ENCODE results near the gene CACNA1H. TPM values are rescaled to one million over a fixed set of nuclear protein-coding genes. Genes with fewer than 3 reads are reported as not detected.
A peak's percentile ranks its signal among the peaks of the same experiment; 100 is the strongest.

Gene CACNA1H
- total and polyA plus RNA-seq, 2 donors (not counting 3 experiments of a cell fraction or from before 2014, with no cell fraction given), result 0.03 TPM; not detected in 1

- dilution Hi-C loops (cut with MboI; ENCODE audit: extremely low pct_ligation_motif_present, low sequenced_read_pairs), result no loop called here
- no peak overlapping the region for H2AFZ ChIP-seq (ENCODE audit: low read depth, low read length)
- no peak for FAIRE-seq
Measured at GRCh38 chr16:1182950-1183907, 30.3 kb downstream of the CACNA1H start.

More at GRCh38 chr16:1182950-1183907, 30.3 kb downstream of the CACNA1H start:
- intact Hi-C loops (cut with micrococcal nuclease), result no loop called here
- POLR2A ChIA-PET, result no interaction called here
- Histone ChIP-seq H3K4me2 (ENCODE audit: insufficient read depth, low read length) (no peak overlapping the region), H3K36me3 (ENCODE audit: control insufficient read depth in 2 of 2, extremely low read depth in 1 of 2, insufficient read depth in 2 of 2, low read length in 2 of 2) (no peaks in the 10 kb centered on the region), H3K9me3 (replicated peaks; ENCODE audit: control insufficient read depth, insufficient read depth, low read length) (no peaks in the 10 kb centered on the region), H4K20me1 (replicated peaks; ENCODE audit: control insufficient read depth, extremely low read depth, insufficient read depth, low read length) (no peaks in the 10 kb centered on the region), H3K4me3 (replicated peaks in 1 of 3; ENCODE audit: insufficient read depth in 1 of 3, low read depth in 1 of 3, low read length in 3 of 3) (no peak overlapping the region), H3K4me1 (ENCODE audit: control insufficient read depth, extremely low read depth, insufficient read depth, low read length) (peaks cover 4% of the 10 kb centered on the region), H3K9me1 (replicated peaks; ENCODE audit: control insufficient read depth, extremely low read depth, insufficient read depth, low read length) (no peaks in the 10 kb centered on the region), H3K9ac (replicated peaks; ENCODE audit: extremely low read depth, insufficient read depth, low read length) (no peak overlapping the region), H3K27ac (ENCODE audit: insufficient read depth, low read depth, low read length) (no peak overlapping the region), H3K79me2 (ENCODE audit: control insufficient read depth, insufficient read depth, low read length) (no peaks in the 10 kb centered on the region), H3K27me3 (ENCODE audit: control insufficient read depth in 2 of 2, insufficient read depth in 2 of 2, low read length in 2 of 2) (no peaks in the 10 kb centered on the region)
- TF ChIP-seq FOS (IDR thresholded peaks at IDR 0.05; ENCODE audit: borderline replicate concordance, insufficient read depth, low read length), result no peak
- TF ChIP-seq, protein P1, sequence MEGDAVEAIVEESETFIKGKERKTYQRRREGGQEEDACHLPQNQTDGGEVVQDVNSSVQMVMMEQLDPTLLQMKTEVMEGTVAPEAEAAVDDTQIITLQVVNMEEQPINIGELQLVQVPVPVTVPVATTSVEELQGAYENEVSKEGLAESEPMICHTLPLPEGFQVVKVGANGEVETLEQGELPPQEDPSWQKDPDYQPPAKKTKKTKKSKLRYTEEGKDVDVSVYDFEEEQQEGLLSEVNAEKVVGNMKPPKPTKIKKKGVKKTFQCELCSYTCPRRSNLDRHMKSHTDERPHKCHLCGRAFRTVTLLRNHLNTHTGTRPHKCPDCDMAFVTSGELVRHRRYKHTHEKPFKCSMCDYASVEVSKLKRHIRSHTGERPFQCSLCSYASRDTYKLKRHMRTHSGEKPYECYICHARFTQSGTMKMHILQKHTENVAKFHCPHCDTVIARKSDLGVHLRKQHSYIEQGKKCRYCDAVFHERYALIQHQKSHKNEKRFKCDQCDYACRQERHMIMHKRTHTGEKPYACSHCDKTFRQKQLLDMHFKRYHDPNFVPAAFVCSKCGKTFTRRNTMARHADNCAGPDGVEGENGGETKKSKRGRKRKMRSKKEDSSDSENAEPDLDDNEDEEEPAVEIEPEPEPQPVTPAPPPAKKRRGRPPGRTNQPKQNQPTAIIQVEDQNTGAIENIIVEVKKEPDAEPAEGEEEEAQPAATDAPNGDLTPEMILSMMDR (IDR thresholded peaks at IDR 0.05; ENCODE audit: extremely low read depth in 1 of 2, insufficient read depth in 1 of 2, low read depth in 1 of 2, low read length in 2 of 2), result no peak
- no peak for TF ChIP-seq MYC (IDR thresholded peaks at IDR 0.05; ENCODE audit: low read depth, low read length)
- no peak for TF ChIP-seq GATA2 (IDR thresholded peaks at IDR 0.05; ENCODE audit: insufficient read depth, insufficient read length, low read depth, low read length)
- TF ChIP-seq JUN (IDR thresholded peaks at IDR 0.05; ENCODE audit: borderline replicate concordance, insufficient read depth, insufficient read length, low read depth), result no peak
- TF ChIP-seq POLR2A (IDR thresholded peaks at IDR 0.05; ENCODE audit: low read depth, low read length), result no peak
- no peak for TF ChIP-seq MAX (IDR thresholded peaks at IDR 0.05; ENCODE audit: insufficient read depth, insufficient read length)
- peak; percentile 8 for DNase-seq (ENCODE audit: low read depth, low spot score)
- BruUV-seq (replicated peaks), result no TSS peak
- CTCF ChIA-PET, result interaction anchor here (0.8 kb wide), 1 partner anchor 80 kb away, joined by 3 read pairs; no protein-coding TSS in a partner anchor

Data from endothelial cell of umbilical vein (primary cell).